Measurements from ENCODE around the gene WNT5B. TPM values are rescaled to one million over a fixed set of nuclear protein-coding genes. Genes with fewer than 3 reads are reported as not detected.

Gene WNT5B
- total and polyA plus RNA-seq, 2 of the 8 experiments (the other 6 are each of a cell fraction or from before 2014, with no cell fraction given) = 0.91 to 1.2 TPM

GRCh38 chr12:1581973-1582708 lies 46.9 kb upstream of the WNT5B start (continued):
- no peak for TF ChIP-seq ATF2 (IDR thresholded peaks at IDR 0.05; ENCODE audit: low read length)

All from H1 (cell line).